SK-N-SH treated with all-trans-retinoic acid at 6 μM for 48 hours (cell line): ENCODE data around the gene LPP.

Experiments
- RARB ChIP-seq: fragments of 250-450 bp; sonication (Bioruptor Pico); IDR thresholded peaks from 2 replicates; pipeline ENCODE4 v1.8.0; 2021; ENCODE audit warnings: mild to moderate bottlenecking, moderate library complexity
- SNAI2 ChIP-seq: fragments of 250-450 bp; sonication (Bioruptor Pico); IDR thresholded peaks from 2 replicates; pipeline ENCODE4 v1.5.0; 2020; ENCODE audit warnings: mild to moderate bottlenecking, moderate library complexity
- ZFP30 ChIP-seq: fragments of 450-650 bp; formaldehyde crosslinking; IDR thresholded peaks from 2 replicates; pipeline ENCODE4 v1.5.0; 2022; ENCODE audit warnings: mild to moderate bottlenecking, moderate library complexity
- TF ChIP-seq, protein P1 (sequence below): fragments of 250-450 bp; sonication (Bioruptor Pico); IDR thresholded peaks from 2 replicates; pipeline ENCODE4 v1.5.1; 2020; ENCODE audit warnings: low read depth, mild to moderate bottlenecking, moderate library complexity
- TF ChIP-seq, protein P2 (sequence below): fragments of 250-450 bp; sonication (Bioruptor Pico); IDR thresholded peaks from 2 replicates; pipeline ENCODE4 v1.5.0; 2020; ENCODE audit warnings: mild to moderate bottlenecking, moderate library complexity

DNA sequence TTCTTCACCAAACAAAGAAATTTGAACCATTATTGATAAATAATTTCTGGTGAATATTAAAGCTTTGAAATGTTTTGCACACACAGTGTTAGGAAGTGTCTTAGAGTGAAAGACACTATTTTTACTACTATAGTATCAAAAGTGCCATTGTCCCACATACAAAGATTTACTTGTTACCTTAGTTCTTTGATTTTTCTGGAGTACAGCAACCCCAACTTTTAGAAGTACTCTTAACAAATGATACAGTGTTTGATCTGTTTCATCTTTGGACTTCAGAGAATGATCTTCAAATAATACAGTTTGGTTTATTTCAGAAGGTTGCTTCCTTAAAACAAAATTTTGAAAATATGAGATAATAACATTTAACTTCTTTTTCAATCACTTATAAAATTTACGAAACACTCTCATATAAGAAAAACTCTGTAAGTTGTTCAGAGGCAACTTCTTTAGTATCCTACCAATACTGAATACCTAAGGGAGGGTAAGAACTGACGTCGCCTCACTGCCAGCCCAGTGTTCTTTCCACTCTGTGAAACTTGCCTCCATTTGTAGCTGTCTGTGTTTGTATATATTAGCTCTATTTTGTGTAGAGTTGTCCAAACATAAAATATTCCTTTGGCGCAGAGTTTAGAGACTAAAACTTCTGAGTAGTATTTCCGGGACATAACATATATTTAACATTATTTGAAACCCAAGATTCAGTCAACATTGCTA, 464.2 kb downstream of the LPP start:
- TF ChIP-seq ZFP30 (no peak), RARB (CRISPR knock-in tag) (no peak), SNAI2 (no peak)
- TF ChIP-seq, protein P1, sequence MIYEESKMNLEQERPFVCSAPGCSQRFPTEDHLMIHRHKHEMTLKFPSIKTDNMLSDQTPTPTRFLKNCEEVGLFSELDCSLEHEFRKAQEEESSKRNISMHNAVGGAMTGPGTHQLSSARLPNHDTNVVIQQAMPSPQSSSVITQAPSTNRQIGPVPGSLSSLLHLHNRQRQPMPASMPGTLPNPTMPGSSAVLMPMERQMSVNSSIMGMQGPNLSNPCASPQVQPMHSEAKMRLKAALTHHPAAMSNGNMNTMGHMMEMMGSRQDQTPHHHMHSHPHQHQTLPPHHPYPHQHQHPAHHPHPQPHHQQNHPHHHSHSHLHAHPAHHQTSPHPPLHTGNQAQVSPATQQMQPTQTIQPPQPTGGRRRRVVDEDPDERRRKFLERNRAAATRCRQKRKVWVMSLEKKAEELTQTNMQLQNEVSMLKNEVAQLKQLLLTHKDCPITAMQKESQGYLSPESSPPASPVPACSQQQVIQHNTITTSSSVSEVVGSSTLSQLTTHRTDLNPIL = no peak
- TF ChIP-seq, protein P2, sequence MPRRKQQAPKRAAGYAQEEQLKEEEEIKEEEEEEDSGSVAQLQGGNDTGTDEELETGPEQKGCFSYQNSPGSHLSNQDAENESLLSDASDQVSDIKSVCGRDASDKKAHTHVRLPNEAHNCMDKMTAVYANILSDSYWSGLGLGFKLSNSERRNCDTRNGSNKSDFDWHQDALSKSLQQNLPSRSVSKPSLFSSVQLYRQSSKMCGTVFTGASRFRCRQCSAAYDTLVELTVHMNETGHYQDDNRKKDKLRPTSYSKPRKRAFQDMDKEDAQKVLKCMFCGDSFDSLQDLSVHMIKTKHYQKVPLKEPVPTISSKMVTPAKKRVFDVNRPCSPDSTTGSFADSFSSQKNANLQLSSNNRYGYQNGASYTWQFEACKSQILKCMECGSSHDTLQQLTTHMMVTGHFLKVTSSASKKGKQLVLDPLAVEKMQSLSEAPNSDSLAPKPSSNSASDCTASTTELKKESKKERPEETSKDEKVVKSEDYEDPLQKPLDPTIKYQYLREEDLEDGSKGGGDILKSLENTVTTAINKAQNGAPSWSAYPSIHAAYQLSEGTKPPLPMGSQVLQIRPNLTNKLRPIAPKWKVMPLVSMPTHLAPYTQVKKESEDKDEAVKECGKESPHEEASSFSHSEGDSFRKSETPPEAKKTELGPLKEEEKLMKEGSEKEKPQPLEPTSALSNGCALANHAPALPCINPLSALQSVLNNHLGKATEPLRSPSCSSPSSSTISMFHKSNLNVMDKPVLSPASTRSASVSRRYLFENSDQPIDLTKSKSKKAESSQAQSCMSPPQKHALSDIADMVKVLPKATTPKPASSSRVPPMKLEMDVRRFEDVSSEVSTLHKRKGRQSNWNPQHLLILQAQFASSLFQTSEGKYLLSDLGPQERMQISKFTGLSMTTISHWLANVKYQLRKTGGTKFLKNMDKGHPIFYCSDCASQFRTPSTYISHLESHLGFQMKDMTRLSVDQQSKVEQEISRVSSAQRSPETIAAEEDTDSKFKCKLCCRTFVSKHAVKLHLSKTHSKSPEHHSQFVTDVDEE (CRISPR knock-in tag) = no peak
